Hepatocyte (in vitro differentiated cells): ENCODE results near the gene PHACTR3. TPM values are rescaled to one million over a fixed set of nuclear protein-coding genes. Genes with fewer than 3 reads are reported as not detected.

ENCODE experiments used
- DNase-seq: peaks from one replicate; pipeline ENCODE4 v3.0.0-alpha.2; 2016; ENCODE audit warnings: low spot score
- H2AFZ ChIP-seq: fragments of 200-600 bp; sonication (generic); 2 replicates; pipeline ENCODE4 v1.6.0; 2016; ENCODE audit warnings: antibody characterized with exemption, mild to moderate bottlenecking
- H3K27ac ChIP-seq: fragments of 200-600 bp; sonication (generic); 2 replicates; pipeline ENCODE4 v1.5.1; 2016; ENCODE audit warnings: mild to moderate bottlenecking
- H3K27me3 ChIP-seq: fragments of 200-600 bp; sonication (generic); 2 replicates; pipeline ENCODE4 v1.6.1; 2016
- H3K36me3 ChIP-seq: fragments of 200-600 bp; sonication (generic); replicated peaks from 2 replicates; pipeline ENCODE4 v1.5.1; 2016; ENCODE audit warnings: low read depth; ENCODE audit not compliant: insufficient read depth
- H3K4me1 ChIP-seq: fragments of 200-600 bp; sonication (generic); 2 replicates; pipeline ENCODE4 v1.5.1; 2016; ENCODE audit warnings: mild to moderate bottlenecking, moderate library complexity; ENCODE audit not compliant: insufficient read depth
- H3K4me2 ChIP-seq: fragments of 200-600 bp; sonication (generic); 2 replicates; pipeline ENCODE4 v1.6.0; 2016
- H3K4me3 ChIP-seq: fragments of 200-600 bp; sonication (generic); 2 replicates; pipeline ENCODE4 v1.5.1; 2016; ENCODE audit warnings: mild to moderate bottlenecking
- H3K79me2 ChIP-seq: fragments of 200-600 bp; sonication (generic); 2 replicates; pipeline ENCODE4 v1.6.0; 2017; ENCODE audit warnings: mild to moderate bottlenecking
- H3K9me2 ChIP-seq: fragments of 200-600 bp; sonication (generic); replicated peaks from 2 replicates; pipeline ENCODE4 v1.6.0; 2017; ENCODE audit warnings: mild to moderate bottlenecking; ENCODE audit not compliant: insufficient read depth
- H3K9me3 ChIP-seq: fragments of 200-600 bp; sonication (generic); 2 replicates; pipeline ENCODE4 v1.5.1; 2016; ENCODE audit warnings: low read depth, mild to moderate bottlenecking
- H4K20me1 ChIP-seq: fragments of 200-600 bp; sonication (generic); 2 replicates; pipeline ENCODE4 v1.6.0; 2016; ENCODE audit warnings: mild to moderate bottlenecking; ENCODE audit not compliant: insufficient read depth, poor library complexity, severe bottlenecking
- EZH2 ChIP-seq: fragments of 200-600 bp; sonication (generic); IDR thresholded peaks from 2 replicates; pipeline ENCODE4 v1.6.1; 2016; ENCODE audit warnings: antibody characterized with exemption, mild to moderate bottlenecking, borderline replicate concordance
- EZH2phosphoT487 ChIP-seq: fragments of 200-600 bp; sonication (generic); IDR thresholded peaks from one replicate; pipeline ENCODE4 v1.6.1; 2018; ENCODE audit warnings: antibody characterized with exemption, mild to moderate bottlenecking, low read depth, moderate library complexity; ENCODE audit not compliant: unreplicated experiment, severe bottlenecking
- WGBS: methylation state at CpG from one replicate; pipeline ENCODE4 v1.1.6; 2016; ENCODE audit warnings: low lambda C conversion rate; ENCODE audit errors: missing lambda C conversion rate; 5-methylcytosine and 5-hydroxymethylcytosine counted together
- polyA plus RNA-seq: library from polyadenylated mRNA; unstranded; fragments of >200 nt; fragmentation: Nextera tagmentation; extraction: Ambion mirVana; gene quantifications from 2 replicates; pipeline ENCODE4 v1.2.1, GENCODE V29; 2016
- total RNA-seq: library from RNA; depleted of rRNA; stranded (reverse); fragments of >200 nt; gene quantifications from 2 replicates; pipeline ENCODE4 v1.2.3, GENCODE V29; 2014
- TF ChIP-seq, protein P1 (sequence below): fragments of 200-600 bp; sonication (generic); IDR thresholded peaks from 2 replicates; pipeline ENCODE4 v1.5.1; 2016; ENCODE audit warnings: antibody characterized with exemption, mild to moderate bottlenecking; ENCODE audit not compliant: poor library complexity

PHACTR3 gene
- total and polyA plus RNA-seq, 2 experiments from 2014 or later: 5.2 to 7.5 TPM

GRCh38 chr20:59693587-59693986, 89.2 kb downstream of the PHACTR3 start:
- H4K20me1 ChIP-seq: no peaks in the 10 kb centered on the region
- TF ChIP-seq, protein P1, sequence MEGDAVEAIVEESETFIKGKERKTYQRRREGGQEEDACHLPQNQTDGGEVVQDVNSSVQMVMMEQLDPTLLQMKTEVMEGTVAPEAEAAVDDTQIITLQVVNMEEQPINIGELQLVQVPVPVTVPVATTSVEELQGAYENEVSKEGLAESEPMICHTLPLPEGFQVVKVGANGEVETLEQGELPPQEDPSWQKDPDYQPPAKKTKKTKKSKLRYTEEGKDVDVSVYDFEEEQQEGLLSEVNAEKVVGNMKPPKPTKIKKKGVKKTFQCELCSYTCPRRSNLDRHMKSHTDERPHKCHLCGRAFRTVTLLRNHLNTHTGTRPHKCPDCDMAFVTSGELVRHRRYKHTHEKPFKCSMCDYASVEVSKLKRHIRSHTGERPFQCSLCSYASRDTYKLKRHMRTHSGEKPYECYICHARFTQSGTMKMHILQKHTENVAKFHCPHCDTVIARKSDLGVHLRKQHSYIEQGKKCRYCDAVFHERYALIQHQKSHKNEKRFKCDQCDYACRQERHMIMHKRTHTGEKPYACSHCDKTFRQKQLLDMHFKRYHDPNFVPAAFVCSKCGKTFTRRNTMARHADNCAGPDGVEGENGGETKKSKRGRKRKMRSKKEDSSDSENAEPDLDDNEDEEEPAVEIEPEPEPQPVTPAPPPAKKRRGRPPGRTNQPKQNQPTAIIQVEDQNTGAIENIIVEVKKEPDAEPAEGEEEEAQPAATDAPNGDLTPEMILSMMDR: no peak
- TF ChIP-seq EZH2 (no peak), EZH2phosphoT487 (no peak)
- 81% methylated on average over 4 of the region's 4 CpGs for WGBS
- H3K4me1 ChIP-seq: no peaks in the 10 kb centered on the region
- no peaks in the 10 kb centered on the region for H3K9me3 ChIP-seq
- no peaks in the 10 kb centered on the region for H3K79me2 ChIP-seq
- no peaks in the 10 kb centered on the region for H3K27me3 ChIP-seq
- no peak overlapping the region for H3K27ac ChIP-seq
- no peak overlapping the region for H3K4me2 ChIP-seq
- no peaks in the 10 kb centered on the region for H3K9me2 ChIP-seq
- H3K4me3 ChIP-seq: no peak overlapping the region
- no peak for DNase-seq
- H3K36me3 ChIP-seq: no peaks in the 10 kb centered on the region
- no peak overlapping the region for H2AFZ ChIP-seq

DNA sequence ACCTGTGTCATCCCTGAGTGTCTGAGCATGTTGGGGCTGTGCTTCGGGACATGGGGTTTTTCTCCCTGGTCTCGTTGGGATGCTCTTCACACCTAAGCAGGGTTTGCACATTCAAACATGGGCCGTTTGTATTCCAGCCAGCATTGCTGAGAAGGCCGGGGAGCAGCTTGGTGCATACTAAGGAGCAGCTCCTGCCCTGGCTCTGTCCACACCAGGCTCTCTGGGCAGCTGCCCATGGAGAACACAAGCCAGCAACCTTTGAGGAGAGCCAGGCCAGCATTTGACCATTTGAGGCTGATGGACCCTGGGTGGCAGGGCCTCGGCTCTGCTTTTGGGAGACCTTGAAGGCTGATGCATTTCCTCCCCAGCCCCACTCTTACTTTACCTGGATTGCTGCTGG, 92.1 kb downstream of the PHACTR3 start:
- WGBS: 76% methylated on average over 5 of the region's 5 CpGs

GRCh38 chr20:59697068-59697467, 92.7 kb downstream of the PHACTR3 start:
- WGBS: 85% methylated on average over 4 of the region's 4 CpGs
- no peak for TF ChIP-seq EZH2
- no peak for TF ChIP-seq EZH2phosphoT487
- TF ChIP-seq, protein P1: no peak

More for the DNA sequence above, 92.1 kb downstream of the PHACTR3 start:
- Histone ChIP-seq H4K20me1 (no peaks in the 10 kb centered on the region), H3K36me3 (no peaks in the 10 kb centered on the region), H3K27ac (no peak overlapping the region), H3K79me2 (no peaks in the 10 kb centered on the region), H3K27me3 (no peaks in the 10 kb centered on the region), H2AFZ (no peak overlapping the region), H3K9me2 (no peaks in the 10 kb centered on the region), H3K4me3 (no peak overlapping the region), H3K9me3 (no peaks in the 10 kb centered on the region), H3K4me1 (no peaks in the 10 kb centered on the region), H3K4me2 (no peak overlapping the region)
- DNase-seq: no peak
- TF ChIP-seq EZH2 (no peak), EZH2phosphoT487 (no peak)
- TF ChIP-seq, protein P1: no peak

GRCh38 chr20:59698598-59698997, 94.3 kb downstream of the PHACTR3 start:
- Histone ChIP-seq H4K20me1 (no peaks in the 10 kb centered on the region), H3K9me3 (no peaks in the 10 kb centered on the region), H3K4me3 (no peak overlapping the region), H3K27ac (no peak overlapping the region), H3K9me2 (no peaks in the 10 kb centered on the region), H2AFZ (no peak overlapping the region), H3K4me2 (no peak overlapping the region), H3K4me1 (no peaks in the 10 kb centered on the region), H3K27me3 (no peaks in the 10 kb centered on the region), H3K79me2 (no peaks in the 10 kb centered on the region), H3K36me3 (no peaks in the 10 kb centered on the region)
- DNase-seq: no peak
- TF ChIP-seq EZH2 (no peak), EZH2phosphoT487 (no peak)
- TF ChIP-seq, protein P1: no peak
- 84% methylated on average over 1 of the region's 1 CpG for WGBS

More at GRCh38 chr20:59697068-59697467, 92.7 kb downstream of the PHACTR3 start:
- no peak for DNase-seq
- Histone ChIP-seq H3K4me1 (no peaks in the 10 kb centered on the region), H3K4me3 (no peak overlapping the region), H3K4me2 (no peak overlapping the region), H3K27ac (no peak overlapping the region), H2AFZ (no peak overlapping the region), H3K9me2 (no peaks in the 10 kb centered on the region), H3K79me2 (no peaks in the 10 kb centered on the region), H4K20me1 (no peaks in the 10 kb centered on the region), H3K27me3 (no peaks in the 10 kb centered on the region), H3K9me3 (no peaks in the 10 kb centered on the region), H3K36me3 (no peaks in the 10 kb centered on the region)
